Neural progenitor cell (in vitro differentiated cells): ENCODE results near the gene HOXB9. TPM values are rescaled to one million over a fixed set of nuclear protein-coding genes. Genes with fewer than 3 reads are reported as not detected.
A peak's percentile ranks its signal among the peaks of the same experiment; 100 is the strongest.

Experiments used
- DNase-seq: peaks from one replicate; pipeline ENCODE4 v3.0.0-alpha.2; 2016; ENCODE audit warnings: low spot score
- H2AFZ ChIP-seq: fragments of 200-600 bp; sonication (generic); replicated peaks from 2 replicates; pipeline ENCODE4 v1.6.1; 2016; ENCODE audit warnings: antibody characterized with exemption
- H3F3A ChIP-seq: fragments of 200-600 bp; sonication (generic); 2 replicates; pipeline ENCODE4 v1.6.1; 2016; ENCODE audit warnings: antibody characterized with exemption, low read depth
- H3K27ac ChIP-seq: fragments of 200-600 bp; sonication (generic); 2 replicates; pipeline ENCODE4 v1.5.1; 2016; ENCODE audit warnings: mild to moderate bottlenecking
- H3K27me3 ChIP-seq: fragments of 200-600 bp; sonication (generic); 2 replicates; pipeline ENCODE4 v1.6.1; 2016; ENCODE audit warnings: mild to moderate bottlenecking, moderate library complexity
- H3K36me3 ChIP-seq: fragments of 200-600 bp; sonication (generic); 2 replicates; pipeline ENCODE4 v1.5.1; 2016
- H3K4me1 ChIP-seq: fragments of 200-600 bp; sonication (generic); 2 replicates; pipeline ENCODE4 v1.6.1; 2016; ENCODE audit warnings: mixed run types
- H3K4me2 ChIP-seq: fragments of 200-600 bp; sonication (generic); 2 replicates; pipeline ENCODE4 v1.6.1; 2016
- H3K4me3 ChIP-seq: fragments of 200-600 bp; sonication (generic); 2 replicates; pipeline ENCODE4 v1.5.1; 2016
- H3K79me2 ChIP-seq: fragments of 200-600 bp; sonication (generic); 2 replicates; pipeline ENCODE4 v1.6.1; 2016; ENCODE audit warnings: low read depth
- H3K9ac ChIP-seq: fragments of 200-600 bp; sonication (generic); 2 replicates; pipeline ENCODE4 v1.6.1; 2016
- H3K9me3 ChIP-seq: fragments of 200-600 bp; sonication (generic); 2 replicates; pipeline ENCODE4 v1.5.1; 2016; ENCODE audit warnings: low read depth
- H4K20me1 ChIP-seq: fragments of 200-600 bp; sonication (generic); 2 replicates; pipeline ENCODE4 v1.6.1; 2016; ENCODE audit warnings: low read depth
- H3K27ac Mint-ChIP-seq: 3 replicates; pipeline ENCODE4 v1.8.0; 2021; ENCODE audit warnings: mixed read lengths
- H3K27me3 Mint-ChIP-seq: 2 replicates; pipeline ENCODE4 v1.8.0; 2022; ENCODE audit warnings: low read depth, mild to moderate bottlenecking, inconsistent platforms, moderate library complexity, mixed read lengths; ENCODE audit not compliant: insufficient read depth
- H3K36me3 Mint-ChIP-seq: 3 replicates; pipeline ENCODE4 v1.8.0; 2021; ENCODE audit warnings: mixed read lengths
- H3K4me1 Mint-ChIP-seq: 3 replicates; pipeline ENCODE4 v1.8.0; 2021; ENCODE audit warnings: mixed read lengths
- H3K4me3 Mint-ChIP-seq: 3 replicates; pipeline ENCODE4 v1.8.0; 2021; ENCODE audit warnings: mild to moderate bottlenecking, moderate library complexity, mixed read lengths
- H3K9me3 Mint-ChIP-seq: 3 replicates; pipeline ENCODE4 v1.8.0; 2020; ENCODE audit warnings: mixed read lengths
- CTCF ChIP-seq: fragments of 200-600 bp; sonication (generic); IDR thresholded peaks from 2 replicates; pipeline ENCODE4 v1.5.1; 2017; ENCODE audit warnings: antibody characterized with exemption, mild to moderate bottlenecking
- EZH2 ChIP-seq: fragments of 200-600 bp; sonication (generic); IDR thresholded peaks from 2 replicates; pipeline ENCODE4 v1.6.1; 2017; ENCODE audit warnings: antibody characterized with exemption, mild to moderate bottlenecking, moderate library complexity
- EZH2phosphoT487 ChIP-seq: fragments of 200-600 bp; sonication (generic); IDR thresholded peaks from 2 replicates; pipeline ENCODE4 v1.6.1; 2017; ENCODE audit warnings: antibody characterized with exemption
- total RNA-seq: library from RNA; depleted of rRNA; stranded (reverse); fragments of >200 nt; gene quantifications from 2 replicates; pipeline ENCODE4 v1.2.3, GENCODE V29; 2015; ENCODE audit warnings: low replicate concordance

HOXB9 gene
- total RNA-seq, 1 donor from 2014 or later: not detected

- no peak overlapping the region for H3K4me3 Mint-ChIP-seq
- H3K4me1 ChIP-seq: no peaks in the 10 kb centered on the region
Measured at GRCh38 chr17:48597528-48597777, 28.7 kb downstream of the HOXB9 start.

DNA sequence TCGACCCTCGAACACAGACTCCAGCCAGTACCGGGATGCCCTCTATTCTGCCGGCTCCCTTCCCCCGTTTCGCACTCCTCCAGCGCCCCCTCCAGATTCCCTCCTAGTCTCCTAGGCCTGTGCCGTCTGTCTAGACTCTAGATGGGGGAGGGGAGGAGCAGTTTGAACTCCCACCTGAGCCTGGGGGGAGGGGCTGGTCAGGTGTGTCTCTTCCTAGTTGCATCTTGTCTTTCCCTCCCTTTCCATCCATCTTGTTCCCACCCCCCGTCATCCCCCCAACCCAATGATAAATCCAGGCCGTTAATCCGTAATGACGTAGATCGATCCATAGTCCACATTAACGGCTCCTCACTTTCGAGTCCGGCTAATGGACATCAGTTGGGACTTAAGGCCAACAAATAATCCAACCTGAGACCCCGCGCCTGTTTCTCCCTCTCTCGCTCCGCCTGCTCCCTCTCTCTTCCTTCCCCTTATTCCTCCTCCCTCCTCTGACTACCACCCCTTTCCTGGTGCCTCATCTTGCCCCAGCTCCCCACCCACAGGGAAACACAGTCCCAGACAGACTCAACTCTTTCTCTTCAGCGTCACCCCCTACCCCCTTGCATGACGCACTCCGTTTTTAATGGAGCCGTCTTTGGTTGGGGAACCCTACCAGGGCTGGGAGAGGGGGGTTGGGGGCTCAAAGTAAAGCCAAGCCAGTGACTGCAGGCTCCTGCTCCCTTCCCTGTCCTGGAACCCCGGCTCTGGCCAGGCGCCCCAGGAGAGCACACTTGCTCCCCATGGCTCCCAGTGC, 29.2 kb downstream of the HOXB9 start:
- H3K4me1 Mint-ChIP-seq: peaks cover 9% of the 10 kb centered on the region
- H3K9ac ChIP-seq: no peak overlapping the region
- no peaks in the 10 kb centered on the region for H3K36me3 ChIP-seq
- H4K20me1 ChIP-seq: peaks cover 96% of the 10 kb centered on the region
- peaks cover 100% of the 10 kb centered on the region for H3K27me3 ChIP-seq
- H3K36me3 Mint-ChIP-seq: peaks cover 1% of the 10 kb centered on the region
- H3K9me3 ChIP-seq: no peaks in the 10 kb centered on the region
- no peak overlapping the region for H3K4me3 Mint-ChIP-seq
- peaks cover 9% of the 10 kb centered on the region for H3K9me3 Mint-ChIP-seq
- no peak for DNase-seq
- TF ChIP-seq CTCF: no peak
- TF ChIP-seq EZH2phosphoT487: peak; percentile 24
- no peak for TF ChIP-seq EZH2
- no peak overlapping the region for H3K4me3 ChIP-seq
- H3K27ac Mint-ChIP-seq: no peak overlapping the region
- H3K79me2 ChIP-seq: no peaks in the 10 kb centered on the region
- H2AFZ ChIP-seq: no peak overlapping the region
- no peak overlapping the region for H3K4me2 ChIP-seq
- peaks cover 99% of the 10 kb centered on the region for H3K27me3 Mint-ChIP-seq
- no peak overlapping the region for H3K27ac ChIP-seq
- no peaks in the 10 kb centered on the region for H3K4me1 ChIP-seq
- no peaks in the 10 kb centered on the region for H3F3A ChIP-seq

More at GRCh38 chr17:48597528-48597777, 28.7 kb downstream of the HOXB9 start:
- no peaks in the 10 kb centered on the region for H3F3A ChIP-seq
- Mint-ChIP-seq H3K27me3 (peaks cover 98% of the 10 kb centered on the region), H3K4me1 (peaks cover 9% of the 10 kb centered on the region), H3K27ac (no peak overlapping the region), H3K36me3 (peaks cover 1% of the 10 kb centered on the region), H3K9me3 (peaks cover 9% of the 10 kb centered on the region)
- DNase-seq: no peak
- TF ChIP-seq EZH2phosphoT487 (no peak), EZH2 (no peak), CTCF (no peak)
- H2AFZ ChIP-seq: no peak overlapping the region
- peaks cover 96% of the 10 kb centered on the region for H4K20me1 ChIP-seq
- no peak overlapping the region for H3K4me3 ChIP-seq
- no peak overlapping the region for H3K4me2 ChIP-seq
- no peak overlapping the region for H3K9ac ChIP-seq
- H3K36me3 ChIP-seq: no peaks in the 10 kb centered on the region
- no peaks in the 10 kb centered on the region for H3K9me3 ChIP-seq
- H3K27me3 ChIP-seq: peaks cover 100% of the 10 kb centered on the region
- H3K27ac ChIP-seq: no peak overlapping the region
- H3K79me2 ChIP-seq: no peaks in the 10 kb centered on the region

DNA sequence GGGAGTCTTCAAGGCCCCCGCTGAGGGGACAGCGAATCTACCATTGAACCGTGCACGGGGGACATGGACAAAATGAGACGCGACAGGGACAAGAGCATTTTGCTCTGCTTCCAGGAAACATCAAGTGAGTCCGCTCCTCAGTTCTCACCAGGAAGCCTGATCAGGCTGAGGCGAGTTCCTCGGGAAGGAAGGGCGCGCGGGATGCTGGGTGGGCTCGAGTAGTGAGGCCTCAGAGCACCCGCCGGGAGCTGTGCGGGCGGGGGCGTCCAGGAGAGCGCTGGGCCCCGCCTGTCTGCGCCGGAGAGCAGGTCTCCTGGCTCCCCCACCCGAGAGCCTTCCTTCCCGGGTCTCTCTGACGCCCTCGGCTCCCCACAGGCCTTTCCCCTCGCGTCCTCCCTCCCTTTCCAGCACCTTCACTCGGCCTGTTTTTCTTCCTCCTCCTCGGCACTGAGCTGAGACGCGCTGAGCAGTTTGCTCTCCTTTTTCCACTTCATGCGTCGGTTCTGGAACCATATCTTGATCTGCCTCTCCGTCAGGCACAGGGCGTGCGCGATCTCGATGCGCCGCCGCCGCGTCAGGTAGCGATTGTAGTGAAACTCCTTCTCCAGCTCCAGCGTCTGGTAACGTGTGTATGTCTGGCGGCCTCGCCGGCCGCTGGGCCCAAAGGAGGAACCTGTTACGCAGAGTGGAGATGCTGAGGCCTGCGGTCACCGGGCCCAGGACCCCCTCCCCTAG, 30.0 kb downstream of the HOXB9 start:
- H3K4me3 ChIP-seq: no peak overlapping the region

More for the DNA sequence above, 30.0 kb downstream of the HOXB9 start:
- H3K4me3 Mint-ChIP-seq: peak overlapping the region; percentile 62
- Histone ChIP-seq H3K4me1 (no peaks in the 10 kb centered on the region), H3K9ac (no peak overlapping the region), H3K9me3 (no peaks in the 10 kb centered on the region), H2AFZ (no peak overlapping the region), H3K4me2 (no peak overlapping the region), H3K79me2 (no peaks in the 10 kb centered on the region), H4K20me1 (peaks cover 96% of the 10 kb centered on the region), H3K36me3 (no peaks in the 10 kb centered on the region), H3F3A (no peaks in the 10 kb centered on the region), H3K27ac (no peak overlapping the region), H3K27me3 (peaks cover 100% of the 10 kb centered on the region)
- TF ChIP-seq EZH2phosphoT487 (peak; percentile 90), EZH2 (peak; percentile 39), CTCF (no peak)
- peaks cover 97% of the 10 kb centered on the region for H3K27me3 Mint-ChIP-seq
- no peak overlapping the region for H3K27ac Mint-ChIP-seq
- H3K36me3 Mint-ChIP-seq: peaks cover 1% of the 10 kb centered on the region
- DNase-seq: no peak
- H3K9me3 Mint-ChIP-seq: peaks cover 9% of the 10 kb centered on the region
- H3K4me1 Mint-ChIP-seq: peaks cover 9% of the 10 kb centered on the region
